Trophoblast cell (in vitro differentiated cells and primary cell): ENCODE results near the gene CINP.

Experiments used
- DNase-seq, 2 donors: peaks; one replicate each; pipeline ENCODE4 v3.0.0-alpha.2; 2016
- H2AFZ ChIP-seq: 2 replicates; pipeline ENCODE4 v1.6.1; 2013; ENCODE audit warnings: low read length, moderate library complexity, mild to moderate bottlenecking; ENCODE audit not compliant: insufficient read depth, poor library complexity
- H2AK5ac ChIP-seq: 2 replicates; pipeline ENCODE4 v1.6.1; 2013; ENCODE audit warnings: mild to moderate bottlenecking, low read length
- H2BK120ac ChIP-seq: 2 replicates; pipeline ENCODE4 v1.6.1; 2013; ENCODE audit warnings: low read length, mild to moderate bottlenecking, moderate library complexity; ENCODE audit not compliant: insufficient read depth, poor library complexity
- H2BK12ac ChIP-seq: 2 replicates; pipeline ENCODE4 v1.6.1; 2013; ENCODE audit warnings: mild to moderate bottlenecking, low read length, moderate library complexity
- H2BK5ac ChIP-seq: 2 replicates; pipeline ENCODE4 v1.6.1; 2013; ENCODE audit warnings: low read length, low read depth, moderate library complexity, mild to moderate bottlenecking; ENCODE audit not compliant: poor library complexity
- H3K14ac ChIP-seq: 2 replicates; pipeline ENCODE4 v1.6.1; 2013; ENCODE audit warnings: mild to moderate bottlenecking, low read length
- H3K18ac ChIP-seq: 2 replicates; pipeline ENCODE4 v1.6.1; 2013; ENCODE audit warnings: mild to moderate bottlenecking, low read length
- H3K23ac ChIP-seq: 2 replicates; pipeline ENCODE4 v1.6.1; 2013; ENCODE audit warnings: low read length
- H3K27ac ChIP-seq: 2 replicates; pipeline ENCODE4 v1.5.1; 2013; ENCODE audit warnings: low read depth, mild to moderate bottlenecking, inconsistent platforms, low read length, moderate library complexity
- H3K27me3 ChIP-seq: 2 replicates; pipeline ENCODE4 v1.6.1; 2013; ENCODE audit warnings: inconsistent platforms, mild to moderate bottlenecking, low read length, moderate library complexity; ENCODE audit not compliant: insufficient read depth
- H3K36me3 ChIP-seq, 2 experiments: 1 replicate in 1 of 2; 2 replicates in 1 of 2; pipeline ENCODE4 v1.6.1; 2013; ENCODE audit warnings: low read length in 2 of 2, mild to moderate bottlenecking in 2 of 2, moderate library complexity in 1 of 2; ENCODE audit not compliant: insufficient read depth in 2 of 2, control insufficient read depth in 1 of 2
- H3K4ac ChIP-seq: 2 replicates; pipeline ENCODE4 v1.6.1; 2013; ENCODE audit warnings: low read depth, mild to moderate bottlenecking, low read length, moderate library complexity
- H3K4me1 ChIP-seq, 2 experiments: 1 replicate in 1 of 2; 2 replicates in 1 of 2; pipeline ENCODE4 v1.6.1; 2013; ENCODE audit warnings: low read length in 2 of 2, mild to moderate bottlenecking in 2 of 2, moderate library complexity in 1 of 2; ENCODE audit not compliant: insufficient read depth in 2 of 2, control insufficient read depth in 1 of 2
- H3K4me2 ChIP-seq: 2 replicates; pipeline ENCODE4 v1.6.1; 2013; ENCODE audit warnings: inconsistent platforms, mild to moderate bottlenecking, low read length, moderate library complexity
- H3K4me3 ChIP-seq: 2 replicates; pipeline ENCODE4 v1.5.1; 2013; ENCODE audit warnings: mild to moderate bottlenecking, low read depth, low read length, inconsistent platforms
- H3K79me1 ChIP-seq: one replicate; pipeline ENCODE4 v1.6.1; 2013; ENCODE audit warnings: low read length
- H3K79me2 ChIP-seq: 2 replicates; pipeline ENCODE4 v1.6.1; 2013; ENCODE audit warnings: low read length, mild to moderate bottlenecking; ENCODE audit not compliant: control insufficient read depth, insufficient read depth, poor library complexity
- H3K9ac ChIP-seq: 2 replicates; pipeline ENCODE4 v1.6.1; 2013; ENCODE audit warnings: mild to moderate bottlenecking, low read length
- H3K9me3 ChIP-seq: 2 replicates; pipeline ENCODE4 v1.6.1; 2013; ENCODE audit warnings: low read depth, mild to moderate bottlenecking, control low read depth, inconsistent platforms, low read length; ENCODE audit not compliant: insufficient read depth
- H4K12ac ChIP-seq: 2 replicates; pipeline ENCODE4 v1.6.1; 2013; ENCODE audit warnings: low read depth, mild to moderate bottlenecking, low read length, moderate library complexity
- H4K8ac ChIP-seq: 2 replicates; pipeline ENCODE4 v1.6.1; 2013; ENCODE audit warnings: low read depth, mild to moderate bottlenecking, low read length, moderate library complexity
- H4K91ac ChIP-seq: one replicate; pipeline ENCODE4 v1.6.1; 2013; ENCODE audit warnings: low read depth, mild to moderate bottlenecking, low read length, moderate library complexity
- WGBS: extraction: QIAGEN DNeasy Blood & Tissue Kit; methylation state at CpG from one replicate; pipeline ENCODE4 v1.1.7; 2013; ENCODE audit warnings: missing lambda C conversion rate; ENCODE audit not compliant: insufficient read length, insufficient coverage; ENCODE audit errors: extremely low coverage; 5-methylcytosine and 5-hydroxymethylcytosine counted together

CINP gene

GRCh38 chr14:102389246-102389645, 26.6 kb upstream of the CINP start:
- DNase-seq: no peak
- Histone ChIP-seq H2BK120ac (no peak overlapping the region), H2BK12ac (no peak overlapping the region), H3K27ac (no peak overlapping the region), H3K4me3 (no peak overlapping the region), H4K8ac (no peak overlapping the region), H3K23ac (no peak overlapping the region), H3K4me1 (no peaks in the 10 kb centered on the region), H2AK5ac (no peak overlapping the region), H3K9ac (no peak overlapping the region), H4K12ac (no peak overlapping the region), H3K79me1 (no peaks in the 10 kb centered on the region), H3K36me3 (no peaks in the 10 kb centered on the region), H2BK5ac (no peak overlapping the region), H3K9me3 (no peaks in the 10 kb centered on the region), H4K91ac (no peak overlapping the region), H2AFZ (no peak overlapping the region), H3K14ac (no peak overlapping the region), H3K4me2 (no peak overlapping the region), H3K79me2 (no peaks in the 10 kb centered on the region), H3K27me3 (no peaks in the 10 kb centered on the region), H3K4ac (no peak overlapping the region), H3K18ac (no peak overlapping the region)
- no CpG with 5 or more reads among the region's 2 CpGs for WGBS

GRCh38 chr14:102387086-102387485, 24.4 kb upstream of the CINP start:
- no peak overlapping the region for H4K12ac ChIP-seq
- no peak overlapping the region for H3K23ac ChIP-seq

DNA sequence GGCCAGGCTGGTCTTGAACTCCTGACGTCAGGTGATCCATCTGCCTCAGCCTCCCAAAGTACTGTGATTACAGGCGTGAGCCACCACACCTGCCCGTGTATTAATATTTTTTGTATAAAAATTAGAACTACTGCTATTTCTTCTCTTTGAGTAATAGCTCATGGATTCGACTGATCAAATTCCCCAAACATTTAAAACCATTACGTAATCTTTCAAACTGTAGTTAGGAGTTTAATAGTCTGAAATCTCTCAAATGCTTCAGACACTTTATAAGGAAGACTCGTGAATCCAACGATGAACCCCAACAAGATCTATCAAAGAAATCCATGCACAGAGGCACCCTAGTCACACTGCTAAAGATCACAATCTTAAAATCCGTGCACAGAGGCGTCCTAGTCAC, 16.1 kb upstream of the CINP start:
- Histone ChIP-seq H3K14ac (no peak overlapping the region), H3K79me2 (no peaks in the 10 kb centered on the region), H3K23ac (no peak overlapping the region), H2BK120ac (no peak overlapping the region), H3K4ac (no peak overlapping the region), H3K4me2 (no peak overlapping the region), H3K79me1 (no peaks in the 10 kb centered on the region), H3K4me1 (no peaks in the 10 kb centered on the region), H3K9me3 (no peaks in the 10 kb centered on the region), H2AK5ac (no peak overlapping the region), H3K9ac (no peak overlapping the region), H3K36me3 (peaks cover 9% of the 10 kb centered on the region in 2 experiments), H4K91ac (no peak overlapping the region), H4K8ac (no peak overlapping the region), H2BK12ac (no peak overlapping the region), H4K12ac (no peak overlapping the region), H2BK5ac (no peak overlapping the region), H2AFZ (no peak overlapping the region), H3K27ac (no peak overlapping the region), H3K4me3 (no peak overlapping the region), H3K27me3 (no peaks in the 10 kb centered on the region), H3K18ac (no peak overlapping the region)
- no peak for DNase-seq
- WGBS: no CpG with 5 or more reads among the region's 9 CpGs

More at GRCh38 chr14:102387086-102387485, 24.4 kb upstream of the CINP start:
- peak in 1 of 2 donors; percentile 8 for DNase-seq
- H4K91ac ChIP-seq: no peak overlapping the region
- peaks cover 0 to 2% of the 10 kb centered on the region in 2 experiments for H3K36me3 ChIP-seq
- no peak overlapping the region for H2BK12ac ChIP-seq
- no peak overlapping the region for H3K27ac ChIP-seq
- no peak overlapping the region for H2BK120ac ChIP-seq
- no peaks in the 10 kb centered on the region for H3K27me3 ChIP-seq
- H2AFZ ChIP-seq: no peak overlapping the region
- no peak overlapping the region for H3K14ac ChIP-seq
- H3K4me1 ChIP-seq: no peaks in the 10 kb centered on the region
- H2BK5ac ChIP-seq: no peak overlapping the region
- no peaks in the 10 kb centered on the region for H3K79me2 ChIP-seq
- no peak overlapping the region for H3K4me2 ChIP-seq
- no peak overlapping the region for H3K4ac ChIP-seq
- H4K8ac ChIP-seq: no peak overlapping the region
- no peak overlapping the region for H3K9ac ChIP-seq
- H2AK5ac ChIP-seq: no peak overlapping the region
- no peak overlapping the region for H3K18ac ChIP-seq
- H3K79me1 ChIP-seq: no peaks in the 10 kb centered on the region
- no peak overlapping the region for H3K4me3 ChIP-seq
- no peaks in the 10 kb centered on the region for H3K9me3 ChIP-seq

DNA sequence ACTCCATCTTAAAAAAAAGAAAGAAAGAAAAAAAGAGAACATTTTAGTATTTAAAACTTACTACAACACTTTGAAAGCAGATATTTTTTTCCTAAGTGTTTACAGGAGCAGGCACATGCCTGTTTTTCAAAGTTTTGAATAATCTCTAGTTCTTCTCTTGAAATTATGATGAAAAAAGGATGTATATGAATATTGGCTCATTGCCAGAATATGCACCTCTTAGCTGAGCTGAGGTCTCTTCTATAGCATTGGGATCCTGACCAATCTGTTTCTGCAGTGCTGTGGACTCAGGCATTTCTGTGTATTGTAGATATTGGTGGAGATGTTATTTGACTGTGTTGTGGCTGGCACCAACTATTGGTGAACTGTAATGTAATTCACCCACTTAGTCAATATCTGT, 15.0 kb upstream of the CINP start:
- no peaks in the 10 kb centered on the region for H3K27me3 ChIP-seq
- no peak overlapping the region for H3K23ac ChIP-seq
- no peaks in the 10 kb centered on the region for H3K79me1 ChIP-seq
- no peaks in the 10 kb centered on the region for H3K79me2 ChIP-seq
- no peak overlapping the region for H3K18ac ChIP-seq
- H3K4me3 ChIP-seq: no peak overlapping the region
- H2AFZ ChIP-seq: no peak overlapping the region
- no peak overlapping the region for H4K91ac ChIP-seq
- H3K27ac ChIP-seq: no peak overlapping the region
- H3K4me2 ChIP-seq: no peak overlapping the region
- no peak overlapping the region for H3K4ac ChIP-seq
- no peak overlapping the region for H3K9ac ChIP-seq
- H2BK12ac ChIP-seq: no peak overlapping the region
- H4K8ac ChIP-seq: no peak overlapping the region
- DNase-seq: no peak
- no peak overlapping the region for H4K12ac ChIP-seq
- H3K4me1 ChIP-seq: no peaks in the 10 kb centered on the region
- no peak overlapping the region for H2AK5ac ChIP-seq
- no peak overlapping the region for H3K14ac ChIP-seq
- H3K36me3 ChIP-seq: peaks cover 7 to 9% of the 10 kb centered on the region in 2 experiments
- no peaks in the 10 kb centered on the region for H3K9me3 ChIP-seq
- H2BK5ac ChIP-seq: no peak overlapping the region
- H2BK120ac ChIP-seq: no peak overlapping the region
